SK-N-MC (cell line): ENCODE measurements around the gene AUTS2.
A peak's percentile ranks its signal among the peaks of the same experiment; 100 is the strongest.

Experiments used
- DNase-seq: peaks from one replicate; pipeline ENCODE4 v3.0.0-alpha.2; 2011; ENCODE audit warnings: low read depth, low spot score
- H3K27ac ChIP-seq: fragments of 200-600 bp; sonication (generic); 2 replicates; pipeline ENCODE4 v1.5.1; 2016; ENCODE audit warnings: mixed run types
- H3K36me3 ChIP-seq: fragments of 200-600 bp; sonication (generic); 2 replicates; pipeline ENCODE4 v1.6.1; 2017; ENCODE audit warnings: antibody characterized with exemption, low read length, mixed read lengths; ENCODE audit not compliant: insufficient read depth
- H3K4me3 ChIP-seq: fragments of 200-600 bp; sonication (generic); 2 replicates; pipeline ENCODE4 v1.5.1; 2016
- H3K9ac ChIP-seq: fragments of 200-600 bp; sonication (generic); 2 replicates; pipeline ENCODE4 v1.8.0; 2017; ENCODE audit warnings: mixed run types, mixed read lengths; ENCODE audit not compliant: insufficient read length
- H3K9me3 ChIP-seq: fragments of 200-600 bp; sonication (generic); 2 replicates; pipeline ENCODE4 v1.6.1; 2017; ENCODE audit warnings: low read depth, mild to moderate bottlenecking, antibody characterized with exemption, low read length, moderate library complexity, mixed read lengths
- EZH2 ChIP-seq: fragments of 200-600 bp; sonication (generic); IDR thresholded peaks from one replicate; pipeline ENCODE4 v1.6.1; 2017; ENCODE audit warnings: antibody characterized with exemption
- FOXP2 ChIP-seq: optimal IDR thresholded peaks from 2 replicates; pipeline ENCODE3; 2011; ENCODE audit warnings: mild to moderate bottlenecking, moderate library complexity; ENCODE audit not compliant: insufficient read depth; ENCODE audit errors: extremely low read length, control extremely low read depth
- POLR2AphosphoS5 ChIP-seq: IDR thresholded peaks from 2 replicates; pipeline ENCODE4 v1.6.1; 2012; ENCODE audit warnings: mild to moderate bottlenecking, low read depth, low read length, borderline replicate concordance

The AUTS2 gene

GRCh38 chr7:69677881-69678493 is 79.7 kb downstream of the AUTS2 start:
- H3K9ac ChIP-seq, result peak overlapping the region; percentile 11
- H3K9me3 ChIP-seq, result no peaks in the 10 kb centered on the region
- DNase-seq, result no peak
- H3K4me3 ChIP-seq, result peak overlapping the region; percentile 62
- H3K27ac ChIP-seq, result peak overlapping the region; percentile 80
- H3K36me3 ChIP-seq, result no peaks in the 10 kb centered on the region
- no peak for TF ChIP-seq FOXP2
- no peak for TF ChIP-seq POLR2AphosphoS5
- no peak for TF ChIP-seq EZH2

- no peak for DNase-seq
- no peaks in the 10 kb centered on the region for H3K9me3 ChIP-seq
- H3K9ac ChIP-seq, result peak overlapping the region; percentile 11
- peak overlapping the region; percentile 80 for H3K27ac ChIP-seq
- H3K36me3 ChIP-seq, result no peaks in the 10 kb centered on the region
- peak overlapping the region; percentile 62 for H3K4me3 ChIP-seq
- no peak for TF ChIP-seq POLR2AphosphoS5
- TF ChIP-seq EZH2, result no peak
- no peak for TF ChIP-seq FOXP2
These were observed 80.4 kb downstream of the AUTS2 start for GRCh38 chr7:69678494-69679187.

DNA sequence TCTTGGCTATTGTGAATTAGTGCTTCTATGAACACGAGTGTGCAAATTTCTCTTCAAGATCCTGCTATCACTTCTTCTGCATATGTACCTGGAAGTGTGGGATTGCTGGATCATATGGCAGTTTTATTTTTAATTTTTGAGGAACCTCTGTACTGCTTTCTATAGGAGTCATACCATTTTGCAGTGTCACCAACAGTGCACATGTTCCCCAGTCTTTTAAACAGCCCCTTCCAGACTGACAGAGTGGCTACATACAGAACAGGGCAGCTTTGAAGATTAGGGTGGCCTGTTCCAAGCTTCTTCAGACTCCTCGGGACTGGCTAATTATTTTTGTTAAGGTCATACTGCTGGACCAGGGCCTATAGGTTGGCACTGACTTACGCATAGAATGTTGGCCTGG is 82.9 kb downstream of the AUTS2 start:
- no peak for DNase-seq
- no peak overlapping the region for H3K27ac ChIP-seq
- H3K4me3 ChIP-seq, result no peak overlapping the region
- H3K36me3 ChIP-seq, result no peaks in the 10 kb centered on the region
- no peak overlapping the region for H3K9ac ChIP-seq
- TF ChIP-seq FOXP2 (no peak), EZH2 (no peak), POLR2AphosphoS5 (no peak)
- H3K9me3 ChIP-seq, result no peaks in the 10 kb centered on the region

DNA sequence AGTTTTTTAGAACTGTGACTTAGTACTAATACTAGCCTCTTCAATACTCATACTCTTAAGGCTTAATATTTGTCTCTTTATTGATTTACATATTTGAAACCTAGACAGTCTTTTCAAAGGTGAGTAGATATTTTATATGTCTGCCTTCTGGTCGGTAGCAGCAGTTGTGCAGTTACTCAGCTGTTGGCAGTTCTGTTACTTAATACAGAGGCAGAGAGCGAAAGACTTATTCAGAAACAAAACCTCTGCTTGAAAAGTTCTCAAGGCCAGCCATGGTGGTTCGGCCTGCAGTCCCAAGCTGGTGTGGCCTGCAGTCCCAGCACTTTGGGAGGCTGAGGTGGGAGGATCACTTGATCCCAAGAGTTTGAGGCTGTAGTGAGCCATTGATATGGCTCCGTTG is 84.2 kb downstream of the AUTS2 start:
- no peaks in the 10 kb centered on the region for H3K9me3 ChIP-seq
- no peak overlapping the region for H3K9ac ChIP-seq
- DNase-seq, result no peak
- no peak for TF ChIP-seq EZH2
- TF ChIP-seq POLR2AphosphoS5, result no peak
- TF ChIP-seq FOXP2, result no peak
- peak overlapping the region; percentile 43; the same call in 1 of the 2 replicates for H3K27ac ChIP-seq
- no peaks in the 10 kb centered on the region for H3K36me3 ChIP-seq
- H3K4me3 ChIP-seq, result no peak overlapping the region

GRCh38 chr7:69683002-69683401 is 84.7 kb downstream of the AUTS2 start:
- no peak for DNase-seq
- no peaks in the 10 kb centered on the region for H3K9me3 ChIP-seq
- no peak overlapping the region for H3K4me3 ChIP-seq
- peak overlapping the region; percentile 43; the same call in 1 of the 2 replicates for H3K27ac ChIP-seq
- TF ChIP-seq EZH2, result no peak
- TF ChIP-seq FOXP2, result no peak
- no peak for TF ChIP-seq POLR2AphosphoS5
- no peaks in the 10 kb centered on the region for H3K36me3 ChIP-seq
- no peak overlapping the region for H3K9ac ChIP-seq

- TF ChIP-seq FOXP2 (no peak), POLR2AphosphoS5 (no peak), EZH2 (no peak)
- no peak for DNase-seq
These were observed 86.4 kb downstream of the AUTS2 start for GRCh38 chr7:69684369-69685292.

GRCh38 chr7:69685293-69685631 is 87.0 kb downstream of the AUTS2 start:
- no peak overlapping the region for H3K4me3 ChIP-seq
- no peak overlapping the region for H3K9ac ChIP-seq
- peak overlapping the region; percentile 72; the same call in 1 of the 2 replicates for H3K27ac ChIP-seq
- H3K36me3 ChIP-seq, result no peaks in the 10 kb centered on the region
- no peaks in the 10 kb centered on the region for H3K9me3 ChIP-seq
- no peak for DNase-seq
- TF ChIP-seq POLR2AphosphoS5 (no peak), EZH2 (no peak), FOXP2 (no peak)

More at GRCh38 chr7:69684369-69685292, 86.4 kb downstream of the AUTS2 start:
- peak overlapping the region; percentile 72 for H3K27ac ChIP-seq
- no peaks in the 10 kb centered on the region for H3K36me3 ChIP-seq
- H3K9me3 ChIP-seq, result no peaks in the 10 kb centered on the region
- H3K4me3 ChIP-seq, result no peak overlapping the region
- H3K9ac ChIP-seq, result peak overlapping the region; percentile 23

DNA sequence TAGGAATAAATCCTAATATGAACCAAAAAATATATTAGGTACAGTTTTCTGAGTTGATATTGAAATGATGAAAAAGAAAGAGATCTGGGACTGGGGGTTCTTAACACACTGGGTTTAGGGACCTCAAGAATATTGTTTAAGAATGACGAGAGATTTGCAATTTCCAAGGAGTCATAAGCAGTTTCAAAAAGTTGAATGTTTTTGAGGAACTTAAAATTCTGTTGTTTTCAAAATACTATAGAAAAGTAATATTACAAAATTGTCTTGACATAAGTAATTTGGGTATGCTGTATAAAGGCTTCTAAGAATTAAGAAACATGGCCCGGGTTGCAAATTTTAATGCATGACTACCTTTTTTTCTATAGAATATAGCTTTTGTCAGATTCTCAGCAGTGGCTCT is 88.1 kb downstream of the AUTS2 start:
- H3K9ac ChIP-seq, result no peak overlapping the region
- no peaks in the 10 kb centered on the region for H3K9me3 ChIP-seq
- TF ChIP-seq POLR2AphosphoS5 (no peak), FOXP2 (no peak), EZH2 (no peak)
- H3K4me3 ChIP-seq, result no peak overlapping the region
- DNase-seq, result no peak
- no peaks in the 10 kb centered on the region for H3K36me3 ChIP-seq
- no peak overlapping the region for H3K27ac ChIP-seq
